Ovary (tissue), 3 donors: ENCODE measurements around the gene CFAP58.

Experiments used
- POLR2A ChIP-seq: fragments of 450-650 bp; IDR thresholded peaks from one replicate; pipeline ENCODE4 v1.6.1; 2017; ENCODE audit warnings: antibody characterized with exemption, mild to moderate bottlenecking, moderate library complexity
- TF ChIP-seq, protein P1 (sequence below), 3 donors: fragments of 450-650 bp in 2 of 3; fragments of 200-600 bp in 1 of 3; IDR thresholded peaks; one replicate each; pipeline versions ENCODE4 v1.5.1 to v1.8.0; 2016 to 2022; ENCODE audit warnings: antibody characterized with exemption in 3 of 3, mild to moderate bottlenecking in 1 of 3
- donor health status: DM: no; HTN: no; CAD: no.

DNA sequence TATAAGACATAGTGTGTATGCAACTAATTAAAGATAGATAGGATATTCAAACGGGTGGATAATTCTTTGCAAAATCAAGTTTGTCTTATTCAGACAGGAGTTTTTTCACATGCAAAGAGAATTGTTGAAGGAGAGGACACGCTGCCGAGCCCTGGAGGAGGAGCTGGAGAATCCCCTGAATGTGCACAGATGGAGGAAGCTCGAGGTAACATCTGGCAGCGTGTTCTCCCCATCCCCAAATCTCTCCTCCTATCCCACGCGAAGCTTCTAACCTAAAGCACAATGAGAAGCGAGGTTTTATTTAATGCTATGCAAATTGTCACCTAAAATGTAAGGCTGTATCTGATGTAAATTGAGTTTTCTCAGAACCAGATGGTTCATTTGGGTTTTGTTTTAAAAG is 50.0 kb downstream of the CFAP58 start:
- no peak for TF ChIP-seq POLR2A
- TF ChIP-seq, protein P1, sequence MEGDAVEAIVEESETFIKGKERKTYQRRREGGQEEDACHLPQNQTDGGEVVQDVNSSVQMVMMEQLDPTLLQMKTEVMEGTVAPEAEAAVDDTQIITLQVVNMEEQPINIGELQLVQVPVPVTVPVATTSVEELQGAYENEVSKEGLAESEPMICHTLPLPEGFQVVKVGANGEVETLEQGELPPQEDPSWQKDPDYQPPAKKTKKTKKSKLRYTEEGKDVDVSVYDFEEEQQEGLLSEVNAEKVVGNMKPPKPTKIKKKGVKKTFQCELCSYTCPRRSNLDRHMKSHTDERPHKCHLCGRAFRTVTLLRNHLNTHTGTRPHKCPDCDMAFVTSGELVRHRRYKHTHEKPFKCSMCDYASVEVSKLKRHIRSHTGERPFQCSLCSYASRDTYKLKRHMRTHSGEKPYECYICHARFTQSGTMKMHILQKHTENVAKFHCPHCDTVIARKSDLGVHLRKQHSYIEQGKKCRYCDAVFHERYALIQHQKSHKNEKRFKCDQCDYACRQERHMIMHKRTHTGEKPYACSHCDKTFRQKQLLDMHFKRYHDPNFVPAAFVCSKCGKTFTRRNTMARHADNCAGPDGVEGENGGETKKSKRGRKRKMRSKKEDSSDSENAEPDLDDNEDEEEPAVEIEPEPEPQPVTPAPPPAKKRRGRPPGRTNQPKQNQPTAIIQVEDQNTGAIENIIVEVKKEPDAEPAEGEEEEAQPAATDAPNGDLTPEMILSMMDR (IDR thresholded peaks at IDR 0.05), result no peak
